ENCODE data around the gene CREB1.

Gene CREB1

DNA sequence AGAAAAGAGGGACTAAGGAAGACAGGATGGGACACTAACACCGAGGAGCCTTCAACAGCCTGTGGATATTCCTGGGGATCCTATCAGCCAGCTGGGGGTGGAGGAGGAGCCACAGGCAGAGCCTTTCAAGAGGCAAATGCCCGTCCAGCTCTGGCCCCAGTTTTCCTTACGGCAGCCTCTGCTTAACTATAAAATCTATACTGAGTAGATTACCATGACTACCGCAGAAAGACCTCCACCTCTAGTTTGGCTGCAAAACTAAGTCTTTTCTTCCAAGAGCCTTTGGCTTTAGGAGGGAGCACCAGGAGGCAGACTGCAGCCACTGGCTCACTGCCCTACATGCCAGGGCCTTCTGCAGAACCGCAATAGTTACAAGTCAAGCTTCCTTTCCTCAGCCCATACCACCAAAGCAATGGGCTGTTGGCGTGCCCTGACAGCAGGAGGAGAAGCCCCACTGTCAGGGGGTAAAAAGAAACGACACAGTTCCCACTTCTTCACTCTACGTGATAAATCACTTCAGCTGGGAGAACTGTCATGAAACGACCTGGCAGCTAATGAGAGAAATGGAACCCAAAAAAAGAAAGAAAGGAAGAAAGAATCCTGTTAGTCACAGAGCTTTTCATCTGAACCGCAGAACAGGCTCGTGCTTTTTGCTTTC is 25.1 kb upstream of the CREB1 start:
- no peak for DNase-seq

DNA sequence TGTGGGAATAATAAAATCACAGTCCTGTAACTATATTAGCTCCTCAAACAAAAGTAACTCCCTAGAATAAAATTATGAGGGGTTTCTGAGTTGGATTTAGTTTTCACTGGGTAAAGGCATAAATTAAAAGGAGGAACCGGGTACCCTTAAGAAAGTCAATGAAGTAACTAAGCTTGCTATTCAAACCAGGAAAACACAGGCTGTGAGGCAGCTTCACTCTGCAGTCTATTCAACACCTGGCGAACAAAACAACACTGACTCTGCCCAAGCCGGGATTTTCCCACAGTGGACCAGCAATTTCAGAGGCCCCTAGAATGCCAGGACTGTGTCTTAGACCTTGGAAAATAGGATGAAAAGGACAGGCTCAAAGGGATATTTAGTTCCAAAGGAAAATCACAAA is 24.6 kb upstream of the CREB1 start:
- no peak for DNase-seq

DNA sequence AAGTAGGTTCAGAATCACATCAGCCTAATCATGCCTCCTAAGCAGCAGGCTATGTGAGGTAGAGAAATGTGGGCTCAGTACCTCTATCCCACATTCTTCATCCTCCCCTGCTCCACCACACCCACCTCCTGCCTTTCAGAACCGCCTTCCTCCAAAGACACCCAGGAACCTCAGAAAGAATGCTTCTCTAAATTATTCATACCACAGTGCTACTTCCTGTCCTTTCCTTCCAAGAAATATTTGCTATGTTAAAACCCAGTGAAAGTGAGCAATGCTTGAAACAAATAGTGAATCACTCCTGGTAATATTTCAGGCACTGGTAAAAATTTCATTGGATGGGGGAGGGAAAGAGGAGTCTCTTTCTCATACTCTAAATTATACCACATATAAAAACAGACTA is 24.0 kb upstream of the CREB1 start:
- DNase-seq = no peak

DNA sequence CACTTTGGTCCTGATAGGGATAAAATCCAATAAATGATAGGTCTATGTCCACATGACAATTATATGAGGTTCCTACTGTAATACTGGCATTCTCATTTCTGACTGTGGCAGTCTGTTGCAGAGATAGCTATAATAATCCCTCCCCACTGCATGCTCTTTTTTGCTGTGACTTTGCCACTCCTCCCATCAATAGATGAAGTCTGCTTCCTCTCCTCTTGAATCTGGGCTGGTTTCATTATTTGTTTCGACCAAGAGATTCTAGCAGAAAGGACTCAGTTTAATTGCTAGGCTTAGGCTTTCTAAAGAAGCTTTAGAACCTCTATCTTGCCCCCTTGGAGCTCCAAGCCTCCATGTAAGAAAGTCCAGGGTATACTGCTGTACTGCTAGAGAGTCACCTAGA is 23.3 kb upstream of the CREB1 start:
- DNase-seq = no peak

DNA sequence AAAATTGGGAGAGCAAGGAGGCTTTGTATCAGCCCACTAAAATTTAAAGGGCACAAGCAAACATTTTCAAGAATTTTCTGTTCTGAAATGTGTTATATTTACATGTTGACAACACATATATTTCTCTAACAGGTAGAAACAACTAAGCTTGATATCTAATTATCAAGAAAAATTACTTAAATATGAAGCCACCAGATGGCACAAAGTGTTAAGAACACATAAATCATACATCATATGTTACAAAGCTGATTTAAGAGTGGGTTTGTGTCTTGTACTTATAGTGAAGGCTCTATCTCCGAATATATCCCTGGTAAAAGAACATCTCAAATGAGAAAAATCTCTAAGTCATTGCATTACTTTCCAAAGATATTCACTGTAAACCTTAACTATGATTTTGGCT is 19.6 kb upstream of the CREB1 start:
- DNase-seq = no peak

DNA sequence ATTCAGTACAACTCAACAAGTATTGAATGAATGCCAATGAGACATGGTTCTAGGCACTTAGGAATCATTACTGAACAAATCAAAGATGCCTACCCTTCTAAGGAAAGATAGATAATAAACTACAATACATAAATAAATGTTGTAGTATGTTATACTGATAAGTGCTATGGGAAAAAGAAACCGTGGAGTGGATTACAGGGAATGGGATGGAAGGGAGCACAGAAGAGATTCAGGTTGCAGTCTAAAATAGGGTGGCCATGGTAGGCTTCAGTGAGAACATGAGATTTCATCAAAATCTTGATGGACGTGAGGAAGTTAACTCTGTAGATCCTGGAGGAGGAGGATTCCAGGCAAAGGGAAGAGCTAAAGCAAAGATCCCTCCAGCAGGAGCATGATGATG is 17.9 kb upstream of the CREB1 start:
- no peak for DNase-seq

DNA sequence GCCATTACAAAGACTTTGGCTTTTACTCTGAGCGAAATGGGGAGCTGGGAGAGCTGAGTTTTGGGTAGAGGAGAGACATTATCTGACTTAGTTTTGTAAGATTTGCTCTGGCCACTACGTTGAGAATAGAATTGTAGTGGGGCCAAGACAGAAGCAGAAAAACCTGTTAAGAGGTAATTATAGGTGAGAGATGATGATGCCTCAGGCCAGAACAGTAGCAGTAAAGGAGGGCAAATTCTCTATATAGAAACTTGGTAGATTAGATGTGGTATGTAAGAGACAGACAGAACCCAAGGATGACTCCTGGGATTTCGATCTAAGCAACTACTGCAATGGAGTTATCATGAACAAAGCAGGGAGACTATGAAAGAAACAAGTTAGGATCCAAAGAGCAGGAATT is 17.4 kb upstream of the CREB1 start:
- no peak for DNase-seq

DNA sequence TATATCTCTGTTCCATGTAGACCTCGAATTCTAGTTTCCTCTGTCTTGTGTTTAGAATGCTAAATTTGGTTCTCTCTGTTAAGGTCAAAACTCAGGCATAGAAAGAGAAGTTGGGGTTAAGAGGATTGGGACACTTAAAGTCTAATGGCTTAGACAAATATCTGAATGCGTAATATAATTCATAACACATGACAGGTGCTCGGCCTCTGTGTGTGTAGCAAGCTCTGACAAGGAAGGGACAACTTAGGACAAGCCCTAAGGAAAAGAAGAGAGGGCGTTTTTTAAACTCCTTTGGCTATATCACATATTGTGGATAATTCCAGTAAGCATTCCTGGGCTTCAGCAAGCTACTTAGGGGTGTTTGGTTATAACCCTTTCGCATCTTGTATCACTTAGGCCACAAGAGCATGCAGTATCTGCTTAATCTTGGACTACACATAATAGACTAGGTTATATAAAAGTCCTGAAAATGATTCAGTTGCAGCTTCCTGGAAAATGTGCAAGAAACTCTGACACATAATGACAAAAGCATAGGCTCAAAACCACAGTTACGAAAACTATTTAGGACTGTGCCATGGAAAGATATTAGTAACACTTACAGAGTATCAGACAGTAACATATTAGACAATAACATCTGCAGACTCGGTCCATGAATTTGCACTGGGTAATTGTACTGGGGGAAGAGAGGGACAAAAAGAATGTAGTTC is 16.1 kb upstream of the CREB1 start:
- no peak for DNase-seq

DNA sequence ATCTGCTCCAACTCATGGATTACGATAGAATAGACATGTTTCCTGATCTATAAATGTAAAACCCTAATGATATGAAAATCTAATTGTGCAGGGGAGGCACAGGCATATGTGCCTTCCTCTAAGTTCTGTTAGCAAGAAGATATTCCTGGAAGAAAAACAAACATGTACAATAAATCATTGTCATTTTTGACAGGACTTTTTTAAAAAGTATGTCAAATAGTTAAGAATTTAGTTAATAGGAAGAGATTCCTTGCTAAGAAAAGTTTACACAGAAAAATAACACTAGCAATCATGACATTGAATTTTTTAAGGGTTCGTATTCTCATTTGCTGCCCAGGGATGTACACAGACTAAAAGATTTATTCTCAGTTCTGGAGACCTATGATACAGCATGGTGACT is 15.3 kb upstream of the CREB1 start:
- DNase-seq = no peak

DNA sequence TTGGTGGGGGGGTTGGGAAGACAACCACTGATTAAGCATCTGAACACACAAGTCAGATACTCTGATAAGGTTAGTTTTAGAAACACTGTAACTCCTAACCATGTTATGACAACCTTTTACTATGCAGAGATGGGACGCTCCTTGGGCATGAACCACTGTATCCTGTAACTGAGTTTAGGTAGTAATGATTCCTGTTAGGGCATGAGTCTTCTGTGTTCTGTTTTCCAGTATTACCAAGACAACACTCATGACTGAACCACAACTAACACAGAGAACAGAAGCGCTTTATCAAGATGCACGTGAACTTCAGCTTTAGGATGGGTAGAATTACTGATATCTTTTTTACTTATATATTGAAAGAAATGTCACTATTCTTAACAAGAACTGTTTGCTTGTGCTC is 14.1 kb upstream of the CREB1 start:
- no peak for DNase-seq

DNA sequence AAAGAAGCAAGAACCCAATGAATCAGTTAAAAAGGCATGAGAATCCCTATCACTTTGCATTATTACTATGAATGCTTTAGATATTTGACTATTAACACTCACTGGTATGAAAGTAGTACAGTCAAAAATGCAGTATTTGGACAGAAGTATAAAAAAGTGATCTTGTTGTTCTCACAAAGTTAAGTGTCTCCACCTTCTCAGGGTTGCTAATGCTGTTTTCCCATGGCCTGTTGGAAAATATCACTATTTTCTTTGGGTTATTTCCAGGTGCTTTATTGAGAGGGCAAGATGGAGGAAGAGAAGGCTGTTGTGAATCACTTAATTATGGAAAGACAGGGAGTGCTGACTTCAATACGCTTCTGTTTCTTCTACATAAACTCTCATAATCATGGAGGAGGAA is 13.6 kb upstream of the CREB1 start:
- DNase-seq = no peak

DNA sequence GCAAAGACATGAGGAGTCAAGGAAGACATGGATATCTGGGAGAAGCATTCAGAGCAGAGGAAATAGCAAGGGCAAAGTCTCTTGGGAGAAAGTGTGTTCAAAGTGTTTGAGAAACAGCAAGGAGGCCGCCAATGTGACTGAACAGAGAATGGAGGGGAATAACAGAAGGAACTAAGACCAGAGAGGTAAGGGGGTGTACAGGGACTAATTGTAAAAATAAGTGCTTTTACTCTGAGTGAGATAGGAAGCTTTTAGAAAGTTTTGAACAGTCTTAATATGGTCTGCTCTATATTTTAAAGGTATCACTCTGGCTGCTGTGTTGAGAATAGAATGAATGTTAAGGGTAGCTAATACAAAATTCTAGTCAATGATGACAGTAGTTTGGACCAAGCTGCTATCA is 6.8 kb upstream of the CREB1 start:
- DNase-seq = no peak

DNA sequence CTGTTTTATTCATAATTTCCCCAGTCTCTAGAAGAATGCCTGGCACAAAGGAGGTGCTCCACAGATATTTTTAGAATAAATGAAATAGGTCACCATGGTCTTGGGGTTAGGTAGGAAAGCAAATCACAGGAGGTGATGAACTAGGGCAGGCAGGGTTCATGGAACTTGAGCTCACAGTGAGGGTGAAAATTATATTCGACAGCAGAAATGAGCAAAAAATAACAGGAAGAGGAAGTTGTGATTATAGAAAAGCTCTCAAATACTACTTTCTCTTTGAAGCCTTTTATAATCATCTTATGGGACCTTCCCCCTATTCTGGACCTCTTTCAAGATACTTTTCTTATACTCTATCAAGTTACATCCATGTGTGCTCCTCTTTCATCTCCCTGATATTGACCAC is 4.5 kb upstream of the CREB1 start:
- DNase-seq = no peak

DNA sequence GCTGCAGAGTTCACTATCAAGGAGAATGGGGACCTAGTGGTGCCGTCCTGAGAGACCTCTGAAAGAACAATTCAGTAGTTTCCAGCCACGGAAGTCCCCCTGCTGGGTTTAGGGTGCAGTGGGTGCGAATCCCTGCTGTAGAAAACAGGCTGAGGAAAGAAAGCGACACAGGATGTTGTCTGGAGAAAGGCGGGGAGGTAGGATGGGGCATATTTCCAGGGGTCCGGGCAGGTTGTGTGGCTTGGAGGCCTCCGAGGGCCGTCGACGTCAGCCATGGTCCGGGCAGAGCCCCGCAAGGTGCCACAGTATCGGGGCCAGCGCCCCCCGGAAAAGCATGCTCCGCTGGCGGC is 807 bp upstream of the CREB1 start:
- DNase-seq = no peak

DNA sequence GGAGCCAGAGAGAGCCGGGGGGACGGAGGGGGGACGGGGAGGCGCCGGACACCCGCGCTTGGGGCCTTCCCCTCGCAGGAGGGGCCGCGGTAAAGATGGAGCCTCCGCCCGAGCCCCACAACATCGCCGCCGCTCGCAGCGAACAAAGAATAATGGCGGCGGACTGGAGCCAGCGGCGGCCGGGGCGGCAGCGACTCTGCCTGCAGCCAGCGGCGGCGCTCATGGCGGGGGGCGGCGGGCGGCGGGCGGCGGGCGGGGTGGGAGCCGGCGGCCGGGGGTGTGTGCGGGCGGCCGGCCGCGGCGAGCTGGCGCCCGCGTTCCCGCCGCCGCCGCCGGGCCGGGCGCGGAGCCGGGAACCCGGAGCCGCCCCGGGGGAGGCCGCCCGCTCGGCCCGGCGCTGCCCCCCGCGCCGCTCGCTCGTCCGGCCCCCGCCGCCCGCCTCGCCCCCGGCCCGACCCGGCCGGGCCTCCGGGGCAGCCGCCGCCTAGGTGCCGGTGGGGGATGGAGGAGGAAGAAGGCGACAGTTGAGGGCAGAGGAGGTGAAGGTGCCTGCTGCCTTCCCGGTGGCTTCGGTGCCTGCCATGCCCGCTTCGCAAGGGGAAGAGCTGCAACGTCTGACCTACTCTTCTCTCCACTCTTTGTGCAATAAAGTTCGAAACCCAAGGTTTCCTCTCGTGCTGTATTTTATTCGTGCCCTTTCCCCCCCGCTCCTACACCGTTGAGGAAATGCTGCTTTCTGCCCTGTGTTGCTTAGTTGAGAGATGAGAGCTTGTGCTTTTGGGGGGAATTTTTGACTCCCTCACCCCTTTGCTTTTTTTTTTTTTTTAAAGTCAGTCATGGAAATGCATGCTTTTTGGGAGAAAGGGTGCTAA is 634 bp downstream of the CREB1 start:
- DNase-seq = peak; percentile 40

DNA sequence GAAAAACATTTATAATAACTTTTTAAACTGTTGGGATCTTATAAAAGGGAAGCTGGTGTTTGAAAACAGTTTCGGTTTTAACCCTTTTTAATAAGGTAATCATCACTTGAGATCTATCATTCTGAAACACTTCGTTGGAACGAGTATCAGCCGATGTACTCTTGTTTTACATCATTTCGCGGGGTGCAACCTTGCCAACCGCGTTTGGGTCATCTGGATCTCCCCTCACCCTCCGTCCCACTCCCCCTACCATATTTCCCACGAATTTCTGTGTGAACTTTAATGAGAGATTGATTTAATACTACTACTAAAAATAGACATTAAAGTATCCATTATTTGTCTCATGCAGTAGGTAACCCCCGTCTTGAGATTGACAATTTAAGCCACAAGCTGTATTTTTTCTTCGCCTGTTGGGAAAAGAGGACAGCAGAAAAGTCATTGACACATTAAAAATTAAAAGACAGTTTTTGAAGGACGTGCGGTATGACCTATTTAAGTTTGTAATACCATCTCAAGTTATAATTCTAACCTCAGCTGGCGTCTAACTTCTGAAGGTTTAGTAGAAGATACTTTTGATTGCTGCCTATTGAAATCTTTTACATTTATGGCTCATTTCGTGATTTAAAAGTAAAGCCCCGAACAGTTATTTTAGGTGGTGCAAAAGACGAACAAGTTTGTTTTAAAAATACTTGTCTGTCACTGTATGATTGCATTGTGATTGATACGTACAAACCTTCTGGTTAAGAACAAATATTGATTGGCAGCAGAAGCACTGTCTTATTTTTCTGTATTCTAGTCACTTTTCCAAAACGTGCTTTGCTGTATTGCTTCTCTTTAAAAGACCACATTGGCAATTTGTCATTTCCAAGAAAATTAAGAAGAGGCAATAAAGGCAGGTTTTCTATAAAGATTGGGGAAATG is 1.5 kb downstream of the CREB1 start:
- DNase-seq = no peak

DNA sequence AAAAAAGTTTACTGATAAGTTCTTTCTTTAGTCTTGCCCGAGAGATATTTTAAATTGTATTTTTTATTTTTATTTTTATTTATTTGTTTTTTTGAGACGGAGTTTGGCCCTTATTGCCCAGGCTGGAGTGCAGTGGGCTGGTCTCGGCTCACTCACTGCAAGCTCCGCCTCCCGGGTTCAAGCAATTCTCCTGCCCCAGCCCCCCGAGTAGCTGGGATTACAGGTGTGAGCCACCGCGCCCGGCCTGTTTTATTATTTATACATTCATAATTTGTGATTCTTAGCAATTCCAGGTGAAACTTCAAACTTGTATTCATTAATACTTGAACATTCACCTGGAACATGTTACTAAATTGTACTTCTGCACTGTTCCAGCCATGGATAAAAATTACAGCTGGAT is 2.9 kb downstream of the CREB1 start:
- no peak for DNase-seq

DNA sequence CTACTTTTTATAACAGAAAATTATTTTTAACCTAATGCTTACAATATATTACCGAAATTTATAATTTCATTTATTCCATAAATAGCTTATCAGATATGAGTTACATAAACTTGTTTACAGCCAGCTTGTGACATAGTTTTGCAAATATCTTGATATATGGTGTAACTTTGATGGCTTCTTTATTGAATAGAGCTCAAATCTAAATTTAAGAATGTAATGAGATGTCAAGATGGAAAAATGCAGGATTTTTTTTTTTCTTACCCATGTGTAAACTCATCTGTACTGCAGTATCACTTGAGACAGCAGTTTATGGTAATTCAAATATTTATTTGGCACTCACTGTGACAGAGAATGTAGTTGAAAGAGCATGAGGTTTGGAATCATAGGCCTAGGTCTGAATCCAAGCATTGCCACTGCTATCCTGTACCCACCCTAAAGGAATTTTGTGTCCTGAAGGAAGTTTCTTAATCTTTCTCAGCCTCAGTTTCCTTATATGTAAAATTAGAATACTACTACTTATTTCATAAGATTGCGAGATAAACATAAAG is 3.8 kb downstream of the CREB1 start:
- DNase-seq = no peak

DNA sequence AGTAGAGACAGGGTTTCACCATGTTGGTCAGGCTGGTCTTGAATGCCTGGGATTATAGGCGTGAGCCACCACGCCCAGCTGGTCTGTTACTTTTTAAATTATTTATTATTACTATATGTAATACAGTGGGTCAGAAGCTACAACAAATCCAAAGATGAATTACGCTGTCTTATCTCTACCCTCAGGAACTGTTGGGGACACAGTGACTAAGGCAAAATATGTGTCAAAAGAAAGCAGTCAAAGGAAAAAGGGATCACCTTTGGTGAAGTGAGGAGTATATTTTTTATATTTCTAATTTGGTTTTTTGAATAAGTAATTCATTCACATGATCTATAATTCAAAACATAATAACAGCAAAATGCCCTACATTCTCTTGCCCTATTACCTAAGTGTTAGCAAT is 4.7 kb downstream of the CREB1 start:
- no peak for DNase-seq

DNA sequence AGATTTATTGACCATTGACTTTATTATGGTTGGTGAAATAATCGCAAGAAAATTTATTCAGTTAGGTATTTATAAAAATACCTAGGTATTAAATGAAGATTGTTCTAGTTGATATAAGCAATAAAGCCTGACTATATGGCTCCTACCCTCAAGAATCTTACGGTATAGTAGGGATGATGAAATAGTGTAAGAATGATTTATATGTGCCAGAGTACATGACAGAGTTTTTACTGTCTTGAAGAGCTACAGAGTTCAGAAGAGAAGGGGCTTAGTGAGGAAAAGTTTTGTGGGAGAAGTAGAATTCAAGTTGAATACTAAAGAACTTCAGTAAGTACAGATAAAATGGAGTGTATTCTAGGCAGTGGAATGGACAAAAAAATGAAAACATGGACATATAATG is 9.7 kb downstream of the CREB1 start:
- no peak for DNase-seq

DNA sequence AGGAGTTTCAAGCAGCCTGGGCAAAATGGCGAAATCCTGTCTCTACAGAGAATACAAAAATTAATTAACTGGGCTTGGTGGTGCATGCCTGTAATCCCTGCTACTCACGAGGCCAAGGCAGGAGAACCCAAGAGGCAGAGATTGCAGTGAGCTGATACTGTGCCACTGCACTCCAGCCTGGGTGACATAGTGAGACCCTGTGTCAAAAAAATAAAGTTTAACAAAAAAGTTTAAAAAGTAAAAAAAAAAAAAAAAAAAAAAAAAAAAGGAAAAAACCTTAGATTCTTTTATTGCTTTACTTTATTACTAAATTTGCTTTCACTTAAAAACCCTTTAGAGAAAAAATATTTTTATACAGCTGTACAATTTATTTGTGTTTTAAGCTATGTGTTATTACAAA is 10.7 kb downstream of the CREB1 start:
- no peak for DNase-seq

DNA sequence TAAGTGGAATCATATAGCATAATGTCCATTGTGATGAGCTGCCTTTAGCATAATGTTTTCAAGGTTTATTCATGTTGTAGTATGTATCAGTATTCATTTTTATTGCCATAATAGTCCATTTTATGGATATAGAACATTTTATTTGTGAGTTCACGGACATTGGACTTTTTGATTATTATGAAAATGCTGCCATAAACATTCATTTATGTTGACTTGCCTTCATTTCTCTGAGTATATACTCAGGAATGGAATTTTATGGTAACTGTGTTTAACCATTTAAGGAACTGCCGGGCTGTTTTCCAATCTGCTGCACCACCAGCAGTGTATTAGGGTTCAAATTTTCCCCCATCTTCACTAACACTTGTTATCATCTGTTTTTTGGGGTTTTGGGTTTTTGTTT is 12.2 kb downstream of the CREB1 start:
- no peak for DNase-seq

DNA sequence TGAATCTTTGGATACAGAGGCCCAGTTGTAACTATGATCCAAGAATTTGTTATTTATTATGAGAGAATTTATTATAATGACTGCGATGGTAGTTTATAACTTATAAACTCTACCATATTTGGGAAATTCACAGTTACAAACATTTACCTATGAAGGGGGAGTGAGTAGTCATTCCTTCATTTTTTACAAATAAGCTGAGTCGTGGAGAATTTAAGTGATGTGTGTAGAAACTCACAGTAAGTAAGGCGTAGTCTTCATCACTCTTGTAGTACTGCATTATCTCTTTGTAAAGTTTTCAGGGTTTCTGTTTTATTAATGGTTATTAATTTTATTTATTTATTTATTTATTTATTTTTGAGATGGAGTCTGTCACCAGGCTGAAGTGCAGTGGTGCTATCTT is 13.5 kb downstream of the CREB1 start:
- no peak for DNase-seq

Measured in NCI-H1694 treated with DMSO at 0.1 percent for 48 hours (cell line).